Type B pancreatic cell (in vitro differentiated cells): ENCODE data around the gene NDEL1. TPM values are rescaled to one million over a fixed set of nuclear protein-coding genes. Genes with fewer than 3 reads are reported as not detected.
A peak's percentile ranks its signal among the peaks of the same experiment; 100 is the strongest.

Experiments
- DNase-seq: peaks from one replicate; pipeline ENCODE4 v3.0.0; 2021; ENCODE audit warnings: mixed read lengths; ENCODE audit not compliant: unreplicated experiment; ENCODE audit errors: extremely low spot score
- H3K27ac Mint-ChIP-seq: 2 replicates; pipeline ENCODE4 v1.8.0; 2021; ENCODE audit warnings: mild to moderate bottlenecking, mixed read lengths
- H3K27me3 Mint-ChIP-seq: 2 replicates; pipeline ENCODE4 v1.8.0; 2021; ENCODE audit warnings: mixed read lengths
- H3K36me3 Mint-ChIP-seq: 2 replicates; pipeline ENCODE4 v1.8.0; 2021; ENCODE audit warnings: mixed read lengths
- H3K4me1 Mint-ChIP-seq: one replicate; pipeline ENCODE4 v1.8.0; 2021; ENCODE audit warnings: mixed read lengths; ENCODE audit not compliant: unreplicated experiment
- H3K4me3 Mint-ChIP-seq: 2 replicates; pipeline ENCODE4 v1.8.0; 2021; ENCODE audit warnings: mild to moderate bottlenecking, mixed read lengths
- H3K9me3 Mint-ChIP-seq: 2 replicates; pipeline ENCODE4 v1.8.0; 2021; ENCODE audit warnings: mixed read lengths
- total RNA-seq: library from RNA; stranded (reverse); gene quantifications from 2 replicates; pipeline ENCODE4 v1.2.1, GENCODE V29; 2021; ENCODE audit warnings: low replicate concordance
- TF ChIP-seq, protein P1 (sequence below): fragments of 200-600 bp; sonication (generic); conservative IDR thresholded peaks from 2 replicates; pipeline ENCODE4 v1.5.0; 2021; ENCODE audit warnings: antibody characterized with exemption, mild to moderate bottlenecking

Gene NDEL1
- total RNA-seq, 1 donor from 2014 or later, result 51.4 TPM

DNA sequence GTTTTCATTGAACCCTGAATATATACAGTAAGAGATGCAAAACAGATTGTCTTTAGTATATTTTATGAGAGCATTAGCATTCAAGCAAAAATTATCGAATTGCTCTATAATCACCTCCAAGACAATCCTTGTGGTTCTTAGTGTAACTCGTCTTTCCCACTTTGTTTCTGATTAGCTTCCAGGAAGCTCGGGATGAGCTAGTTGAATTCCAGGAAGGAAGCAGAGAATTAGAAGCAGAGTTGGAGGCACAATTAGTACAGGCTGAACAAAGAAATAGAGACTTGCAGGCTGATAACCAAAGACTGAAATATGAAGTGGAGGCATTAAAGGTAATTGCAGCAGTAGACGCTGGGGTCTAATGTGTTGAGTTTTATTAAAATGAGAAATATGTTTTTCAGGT is 9.9 kb downstream of the NDEL1 start:
- no peak overlapping the region for H3K4me3 Mint-ChIP-seq
- DNase-seq, result no peak
- H3K27ac Mint-ChIP-seq, result no peak overlapping the region
- H3K9me3 Mint-ChIP-seq, result no peaks in the 10 kb centered on the region
- H3K4me1 Mint-ChIP-seq, result peaks cover 12% of the 10 kb centered on the region
- no peaks in the 10 kb centered on the region for H3K27me3 Mint-ChIP-seq
- H3K36me3 Mint-ChIP-seq, result peaks cover 43% of the 10 kb centered on the region
- TF ChIP-seq, protein P1, sequence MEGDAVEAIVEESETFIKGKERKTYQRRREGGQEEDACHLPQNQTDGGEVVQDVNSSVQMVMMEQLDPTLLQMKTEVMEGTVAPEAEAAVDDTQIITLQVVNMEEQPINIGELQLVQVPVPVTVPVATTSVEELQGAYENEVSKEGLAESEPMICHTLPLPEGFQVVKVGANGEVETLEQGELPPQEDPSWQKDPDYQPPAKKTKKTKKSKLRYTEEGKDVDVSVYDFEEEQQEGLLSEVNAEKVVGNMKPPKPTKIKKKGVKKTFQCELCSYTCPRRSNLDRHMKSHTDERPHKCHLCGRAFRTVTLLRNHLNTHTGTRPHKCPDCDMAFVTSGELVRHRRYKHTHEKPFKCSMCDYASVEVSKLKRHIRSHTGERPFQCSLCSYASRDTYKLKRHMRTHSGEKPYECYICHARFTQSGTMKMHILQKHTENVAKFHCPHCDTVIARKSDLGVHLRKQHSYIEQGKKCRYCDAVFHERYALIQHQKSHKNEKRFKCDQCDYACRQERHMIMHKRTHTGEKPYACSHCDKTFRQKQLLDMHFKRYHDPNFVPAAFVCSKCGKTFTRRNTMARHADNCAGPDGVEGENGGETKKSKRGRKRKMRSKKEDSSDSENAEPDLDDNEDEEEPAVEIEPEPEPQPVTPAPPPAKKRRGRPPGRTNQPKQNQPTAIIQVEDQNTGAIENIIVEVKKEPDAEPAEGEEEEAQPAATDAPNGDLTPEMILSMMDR, result no peak

DNA sequence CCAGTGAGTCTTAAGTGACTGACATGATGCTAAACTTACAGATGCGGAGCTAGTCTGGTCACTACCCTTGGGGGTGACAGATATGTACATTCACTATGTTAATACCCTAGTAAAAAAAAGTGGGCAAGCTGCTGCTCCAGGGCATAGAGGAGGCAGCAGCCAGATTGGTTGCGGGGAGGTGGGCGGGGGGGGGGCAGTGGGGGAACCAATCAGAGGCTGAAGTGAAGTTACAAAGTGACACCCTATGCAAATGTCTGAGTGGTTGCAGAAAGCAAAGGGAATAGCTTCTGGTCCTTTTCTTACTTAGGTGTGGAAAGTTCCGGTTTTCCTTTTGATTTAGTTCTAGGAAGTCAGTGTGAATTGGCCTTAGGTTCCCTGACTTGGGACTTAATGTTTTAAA is 12.1 kb downstream of the NDEL1 start:
- Mint-ChIP-seq H3K4me1 (no peaks in the 10 kb centered on the region), H3K27me3 (no peaks in the 10 kb centered on the region), H3K9me3 (no peaks in the 10 kb centered on the region), H3K4me3 (no peak overlapping the region), H3K27ac (peak overlapping the region; percentile 46), H3K36me3 (peaks cover 50% of the 10 kb centered on the region)
- TF ChIP-seq, protein P1, result no peak
- DNase-seq, result no peak

DNA sequence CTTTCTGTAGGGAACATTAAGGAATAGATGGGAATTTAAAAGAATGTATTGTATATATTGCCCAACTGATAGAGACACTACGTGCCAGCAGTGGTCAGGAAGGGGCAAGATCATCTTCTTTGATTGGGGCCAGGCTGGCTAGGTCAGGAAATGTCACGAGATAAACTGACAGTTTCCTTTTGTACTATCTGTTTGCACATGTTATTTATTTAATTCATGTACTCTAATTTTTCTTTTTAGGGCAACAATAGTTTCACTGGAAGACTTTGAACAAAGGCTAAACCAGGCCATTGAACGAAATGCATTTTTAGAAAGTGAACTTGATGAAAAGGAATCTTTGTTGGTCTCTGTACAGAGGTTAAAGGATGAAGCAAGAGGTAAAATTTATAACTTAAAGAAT is 12.6 kb downstream of the NDEL1 start:
- Mint-ChIP-seq H3K4me1 (no peaks in the 10 kb centered on the region), H3K27ac (peak overlapping the region; percentile 46), H3K4me3 (no peak overlapping the region), H3K36me3 (peaks cover 52% of the 10 kb centered on the region), H3K9me3 (no peaks in the 10 kb centered on the region), H3K27me3 (no peaks in the 10 kb centered on the region)
- TF ChIP-seq, protein P1, result no peak
- DNase-seq, result no peak

DNA sequence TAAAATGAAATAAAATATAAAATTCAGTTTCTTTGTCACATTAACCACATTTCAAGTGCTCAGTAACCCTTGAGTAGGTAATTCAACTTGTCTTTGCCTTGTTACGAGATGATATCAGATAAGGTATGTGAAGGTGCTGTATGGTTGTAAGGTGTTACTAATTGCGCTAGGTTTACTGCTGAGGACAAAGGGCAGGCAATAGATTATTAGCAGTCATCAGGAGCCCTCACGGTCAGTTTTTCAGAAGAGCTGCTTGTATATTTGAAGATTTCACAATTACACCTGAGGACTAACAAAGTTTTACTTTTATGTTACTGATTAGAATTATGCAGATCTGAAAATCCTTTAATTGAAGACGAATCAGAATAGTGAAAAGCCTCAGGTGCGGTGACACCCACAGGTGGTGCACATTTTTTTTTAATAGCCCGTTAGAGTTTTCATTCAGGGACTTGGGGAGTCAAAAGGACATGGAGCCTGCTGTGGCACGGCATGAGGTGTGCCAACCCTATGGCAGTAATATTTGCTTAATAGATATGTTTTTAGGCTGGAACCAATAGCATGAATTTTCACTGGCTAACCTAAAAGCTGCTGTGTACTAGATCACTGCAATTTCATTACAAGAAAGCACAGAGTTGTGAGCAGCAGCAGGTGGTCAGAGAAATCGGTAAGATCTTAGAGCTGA is 16.4 kb downstream of the NDEL1 start:
- no peaks in the 10 kb centered on the region for H3K9me3 Mint-ChIP-seq
- DNase-seq, result no peak
- H3K4me1 Mint-ChIP-seq, result no peaks in the 10 kb centered on the region
- TF ChIP-seq, protein P1, result no peak
- peaks cover 55% of the 10 kb centered on the region for H3K36me3 Mint-ChIP-seq
- no peak overlapping the region for H3K4me3 Mint-ChIP-seq
- H3K27me3 Mint-ChIP-seq, result no peaks in the 10 kb centered on the region
- H3K27ac Mint-ChIP-seq, result no peak overlapping the region

DNA sequence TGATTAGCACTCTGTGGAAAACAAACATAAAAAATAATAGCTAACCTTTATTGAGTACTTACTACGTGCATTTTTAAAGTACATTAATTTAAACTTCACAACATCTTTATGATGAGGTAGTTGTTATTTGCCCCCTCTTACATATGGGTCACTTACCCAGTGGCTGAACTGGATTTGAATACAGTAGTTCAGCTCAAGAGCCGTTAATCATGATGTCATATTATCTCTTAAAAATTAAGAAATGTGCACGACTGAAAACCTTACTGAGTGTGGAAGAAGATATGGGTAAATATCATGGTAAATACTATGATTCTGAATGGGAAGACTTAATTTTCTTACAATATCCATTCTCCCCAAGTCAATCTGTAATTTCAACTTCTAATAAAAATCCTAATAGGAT is 17.6 kb downstream of the NDEL1 start:
- DNase-seq, result no peak
- TF ChIP-seq, protein P1, result no peak
- Mint-ChIP-seq H3K9me3 (no peaks in the 10 kb centered on the region), H3K36me3 (peaks cover 53% of the 10 kb centered on the region), H3K27ac (no peak overlapping the region), H3K27me3 (no peaks in the 10 kb centered on the region), H3K4me1 (no peaks in the 10 kb centered on the region), H3K4me3 (no peak overlapping the region)
